ENCODE measurements around the gene POLDIP3. TPM values are rescaled to one million over a fixed set of nuclear protein-coding genes. Genes with fewer than 3 reads are reported as not detected.
A peak's percentile ranks its signal among the peaks of the same experiment; 100 is the strongest.

Gene POLDIP3
- total and polyA plus RNA-seq, 3 experiments from 2014 or later: 78.0 to 82.8 (median 80.0) TPM

GRCh38 chr22:42649246-42650099 is 34.8 kb upstream of the POLDIP3 start, which contains the start of gene CYB5R3:
Gene CYB5R3 (minus strand): TSS chr22:42649392. CDS start chr22:42649315, 77 bp downstream.
- H3K27me3 Mint-ChIP-seq: peaks cover 0 to 6% of the 10 kb centered on the region in 2 donors
- no peaks in the 10 kb centered on the region for H3K27me3 ChIP-seq (ENCODE audit: insufficient read depth, low read length, poor library complexity, severe bottlenecking)
- H3K36me3 Mint-ChIP-seq: peaks cover 0 to 9% (median 0%) of the 10 kb centered on the region in 3 donors
- peak; percentile 67 to 81 (median 74) for DNase-seq
- peaks cover 33% of the 10 kb centered on the region for H3K4me1 ChIP-seq (ENCODE audit: insufficient read depth, low read length)
- ChIA-PET POLR2A (interaction anchor here (0.5 to 3.0 kb wide), 4 partner anchors 9 to 35 kb away, joined by 3 to 47 read pairs (median 3); partner anchors contain the start of gene POLDIP3), CTCF (interaction anchor here (0.9 kb wide), 1 partner anchor 29 kb away, joined by 3 read pairs; no protein-coding TSS in a partner anchor)
- H3K27ac Mint-ChIP-seq: peak within 1 kb of the TSS; percentile 90 to 100 (median 99)
- peaks cover 14 to 46% (median 23%) of the 10 kb centered on the region in 3 donors for H3K4me1 Mint-ChIP-seq
- peaks cover 0 to 2% (median 0%) of the 10 kb centered on the region in 5 donors for H3K9me3 Mint-ChIP-seq
- H3K4me3 Mint-ChIP-seq: peak within 1 kb of the TSS; percentile 97 to 100 (median 98)
- peak within 1 kb of the TSS; percentile 88 for H3K27ac ChIP-seq (ENCODE audit: low read depth, low read length)
- H3K9me3 ChIP-seq (ENCODE audit: low read length): no peaks in the 10 kb centered on the region
- H3K4me3 ChIP-seq (ENCODE audit: low read length): peak within 1 kb of the TSS; percentile 87
- H3K36me3 ChIP-seq (ENCODE audit: insufficient read depth, low read length): no peaks in the 10 kb centered on the region

DNA sequence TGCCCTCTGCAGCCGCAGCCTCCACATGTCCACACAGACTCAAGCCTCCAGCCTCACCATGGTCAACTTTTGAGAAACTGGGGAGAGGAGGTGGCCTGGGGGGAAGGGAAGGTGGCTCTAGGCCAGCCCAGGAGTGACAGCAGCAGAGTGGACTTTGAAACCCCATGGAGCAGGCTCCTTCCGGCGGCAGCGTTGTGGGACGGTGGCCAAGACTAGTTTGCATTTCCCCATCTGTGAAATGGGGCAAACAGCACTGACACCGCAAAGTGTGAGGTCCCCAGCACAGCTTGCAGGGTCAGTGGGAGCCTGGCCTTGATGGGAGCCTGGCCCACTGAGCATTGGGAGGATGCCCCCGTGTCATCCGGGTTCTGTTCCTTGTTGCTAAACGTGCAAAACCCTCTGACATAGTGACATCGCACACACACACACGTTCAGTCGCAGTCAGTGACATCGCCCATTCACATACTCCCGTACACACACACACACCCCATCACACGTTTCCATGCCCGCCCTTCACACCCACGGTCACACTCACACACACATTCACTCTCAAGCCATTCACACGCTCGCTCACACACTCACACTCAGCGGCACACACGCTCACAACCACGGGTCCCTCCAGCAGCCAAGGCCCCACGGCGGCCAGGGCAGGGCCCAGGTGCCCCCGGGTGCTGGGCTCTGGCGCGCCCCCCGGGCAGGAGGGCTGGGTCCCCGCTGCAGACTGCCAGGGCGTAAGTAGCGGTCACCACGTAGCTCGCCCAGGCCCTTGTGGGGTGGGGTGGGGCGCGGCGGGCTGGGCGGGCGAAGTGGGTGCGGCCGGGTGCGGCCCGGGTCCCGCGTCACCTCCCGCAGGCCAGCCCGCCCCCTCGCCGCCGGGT is 33.9 kb upstream of the POLDIP3 start:
- peaks cover 18 to 52% (median 25%) of the 10 kb centered on the region in 3 donors for H3K4me1 Mint-ChIP-seq
- H3K9me3 Mint-ChIP-seq: peaks cover 0 to 2% (median 0%) of the 10 kb centered on the region in 5 donors
- DNase-seq: peak in 1 of 5 donors; percentile 73
- Histone ChIP-seq H3K27ac (ENCODE audit: low read depth, low read length) (peak overlapping the region; percentile 88), H3K27me3 (ENCODE audit: insufficient read depth, low read length, poor library complexity, severe bottlenecking) (no peaks in the 10 kb centered on the region), H3K4me1 (ENCODE audit: insufficient read depth, low read length) (peaks cover 37% of the 10 kb centered on the region), H3K36me3 (ENCODE audit: insufficient read depth, low read length) (no peaks in the 10 kb centered on the region), H3K9me3 (ENCODE audit: low read length) (no peaks in the 10 kb centered on the region), H3K4me3 (ENCODE audit: low read length) (peak overlapping the region; percentile 87)
- H3K4me3 Mint-ChIP-seq: peak overlapping the region; percentile 96 to 100 (median 98)
- H3K27me3 Mint-ChIP-seq: peaks cover 0 to 2% of the 10 kb centered on the region in 2 donors
- CTCF ChIA-PET: no interaction called here
- POLR2A ChIA-PET: interaction anchor here (0.6 to 3.0 kb wide), 3 partner anchors 9 to 34 kb away, joined by 3 to 47 read pairs (median 3); partner anchors contain the start of gene POLDIP3
- peaks cover 0 to 9% (median 0%) of the 10 kb centered on the region in 3 donors for H3K36me3 Mint-ChIP-seq
- peak overlapping the region; percentile 90 to 100 (median 99) for H3K27ac Mint-ChIP-seq

DNA sequence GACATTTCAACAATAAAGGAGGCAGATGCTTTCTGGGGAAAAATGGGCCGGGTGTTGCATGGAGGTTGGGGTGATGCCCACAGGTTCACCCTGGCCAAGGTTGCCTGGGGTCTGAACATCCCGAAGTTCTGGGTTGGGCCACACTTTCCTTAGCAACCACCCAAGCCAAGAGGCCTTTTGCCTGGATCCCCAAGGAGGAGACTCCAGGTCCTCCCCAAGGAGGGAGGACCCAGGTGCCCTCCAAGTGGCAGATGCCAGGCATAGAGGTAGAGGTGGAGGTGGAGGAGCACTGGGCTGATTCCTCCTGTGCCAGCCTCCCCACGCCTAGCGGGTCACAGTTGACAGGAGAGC is 33.3 kb upstream of the POLDIP3 start:
- Mint-ChIP-seq H3K27me3 (peaks cover 0 to 2% of the 10 kb centered on the region in 2 donors), H3K36me3 (peaks cover 0 to 9% (median 0%) of the 10 kb centered on the region in 3 donors), H3K4me1 (peaks cover 18 to 53% (median 25%) of the 10 kb centered on the region in 3 donors), H3K4me3 (peak overlapping the region; percentile 96 to 100 (median 98)), H3K9me3 (peaks cover 0 to 2% (median 0%) of the 10 kb centered on the region in 5 donors), H3K27ac (peak overlapping the region; percentile 90 to 100 (median 99))
- POLR2A ChIA-PET: interaction anchor here (3.0 kb wide), 1 partner anchor 33 kb away, joined by 47 read pairs; the partner anchor contains the start of gene POLDIP3
- CTCF ChIA-PET: no interaction called here
- Histone ChIP-seq H3K36me3 (ENCODE audit: insufficient read depth, low read length) (no peaks in the 10 kb centered on the region), H3K4me1 (ENCODE audit: insufficient read depth, low read length) (peaks cover 37% of the 10 kb centered on the region), H3K4me3 (ENCODE audit: low read length) (peak overlapping the region; percentile 87), H3K27ac (ENCODE audit: low read depth, low read length) (peak overlapping the region; percentile 88), H3K9me3 (ENCODE audit: low read length) (no peaks in the 10 kb centered on the region), H3K27me3 (ENCODE audit: insufficient read depth, low read length, poor library complexity, severe bottlenecking) (no peaks in the 10 kb centered on the region)
- DNase-seq: no peak

DNA sequence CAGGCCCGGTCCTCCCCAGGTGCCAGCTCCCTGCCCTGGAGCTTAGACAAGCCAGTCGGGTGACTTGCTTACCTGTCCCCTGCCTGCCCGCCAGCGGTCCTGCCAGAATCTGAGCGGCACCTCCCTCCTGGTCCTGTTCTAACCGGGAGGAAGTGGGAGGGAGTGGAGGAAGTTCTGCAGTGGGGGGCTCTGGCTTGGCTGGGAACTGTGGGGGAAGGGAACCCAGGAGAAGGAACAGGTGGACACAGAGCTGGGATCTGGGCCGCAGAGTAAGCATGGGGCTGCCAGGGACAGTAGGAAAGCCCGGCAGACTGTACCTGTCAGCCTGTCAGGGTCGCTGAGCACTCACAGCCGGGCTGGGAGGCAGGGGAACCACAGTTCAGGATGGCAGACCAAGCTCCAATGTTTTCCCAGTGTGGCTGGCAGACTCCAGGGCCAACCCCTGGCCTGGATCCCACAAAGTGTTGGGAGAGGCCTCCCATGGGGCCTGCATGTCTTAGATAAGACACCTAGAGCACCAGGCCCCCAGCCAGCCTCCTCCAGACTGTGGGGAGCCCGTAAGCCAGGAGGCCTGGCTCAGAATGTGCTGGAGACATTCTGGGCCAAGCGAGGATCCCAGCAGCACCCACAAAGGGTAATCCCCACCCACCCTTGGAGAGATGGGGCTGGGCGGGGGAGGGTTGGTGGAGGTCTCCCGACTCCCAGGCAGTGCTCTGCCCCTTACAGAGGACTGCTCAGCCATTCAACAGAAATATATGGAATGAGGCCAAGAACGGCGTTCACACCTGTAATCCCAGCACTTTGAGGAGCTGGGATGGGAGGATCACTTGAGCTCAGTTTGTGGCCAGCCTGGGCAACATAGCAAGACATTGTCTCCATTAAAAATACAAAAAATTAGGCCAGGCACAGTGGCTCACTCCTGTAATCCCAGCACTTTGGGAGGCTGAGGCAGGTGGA is 32.2 kb upstream of the POLDIP3 start:
- H3K4me1 ChIP-seq (ENCODE audit: insufficient read depth, low read length): peaks cover 37% of the 10 kb centered on the region
- Mint-ChIP-seq H3K4me1 (peaks cover 18 to 58% (median 28%) of the 10 kb centered on the region in 3 donors), H3K36me3 (peaks cover 0 to 9% (median 0%) of the 10 kb centered on the region in 3 donors), H3K9me3 (peaks cover 0 to 2% (median 0%) of the 10 kb centered on the region in 5 donors), H3K4me3 (peak overlapping the region in 5 of 7 donors; percentile 43 to 100 (median 70)), H3K27me3 (peaks cover 0 to 2% of the 10 kb centered on the region in 2 donors), H3K27ac (peak overlapping the region in 7 of 8 donors; percentile 23 to 100 (median 68))
- DNase-seq: no peak
- H3K27ac ChIP-seq (ENCODE audit: low read depth, low read length): no peak overlapping the region
- no peaks in the 10 kb centered on the region for H3K9me3 ChIP-seq (ENCODE audit: low read length)
- H3K4me3 ChIP-seq (ENCODE audit: low read length): no peak overlapping the region
- ChIA-PET POLR2A (interaction anchor here (1.9 kb wide), 1 partner anchor 32 kb away, joined by 5 read pairs; the partner anchor contains the start of gene POLDIP3), CTCF (interaction anchor here (1.4 kb wide), 1 partner anchor 26 kb away, joined by 3 read pairs; no protein-coding TSS in a partner anchor)
- no peaks in the 10 kb centered on the region for H3K27me3 ChIP-seq (ENCODE audit: insufficient read depth, low read length, poor library complexity, severe bottlenecking)
- H3K36me3 ChIP-seq (ENCODE audit: insufficient read depth, low read length): no peaks in the 10 kb centered on the region

GRCh38 chr22:42645938-42646568 is 31.4 kb upstream of the POLDIP3 start:
- Histone ChIP-seq H3K36me3 (ENCODE audit: insufficient read depth, low read length) (no peaks in the 10 kb centered on the region), H3K4me1 (ENCODE audit: insufficient read depth, low read length) (peaks cover 37% of the 10 kb centered on the region), H3K27ac (ENCODE audit: low read depth, low read length) (no peak overlapping the region), H3K27me3 (ENCODE audit: insufficient read depth, low read length, poor library complexity, severe bottlenecking) (no peaks in the 10 kb centered on the region), H3K9me3 (ENCODE audit: low read length) (no peaks in the 10 kb centered on the region), H3K4me3 (ENCODE audit: low read length) (no peak overlapping the region)
- no peak for DNase-seq
- H3K27me3 Mint-ChIP-seq: peaks cover 0 to 2% of the 10 kb centered on the region in 2 donors
- peaks cover 18 to 58% (median 28%) of the 10 kb centered on the region in 3 donors for H3K4me1 Mint-ChIP-seq
- H3K27ac Mint-ChIP-seq: no peak overlapping the region
- ChIA-PET POLR2A (interaction anchor here (1.9 kb wide), 1 partner anchor 31 kb away, joined by 5 read pairs; the partner anchor contains the start of gene POLDIP3), CTCF (interaction anchor here (1.4 kb wide), 1 partner anchor 25 kb away, joined by 3 read pairs; no protein-coding TSS in a partner anchor)
- H3K9me3 Mint-ChIP-seq: peaks cover 0 to 2% (median 0%) of the 10 kb centered on the region in 5 donors
- H3K36me3 Mint-ChIP-seq: peaks cover 0 to 9% (median 0%) of the 10 kb centered on the region in 3 donors
- H3K4me3 Mint-ChIP-seq: peak overlapping the region in 2 of 7 donors; percentile 4 to 75

DNA sequence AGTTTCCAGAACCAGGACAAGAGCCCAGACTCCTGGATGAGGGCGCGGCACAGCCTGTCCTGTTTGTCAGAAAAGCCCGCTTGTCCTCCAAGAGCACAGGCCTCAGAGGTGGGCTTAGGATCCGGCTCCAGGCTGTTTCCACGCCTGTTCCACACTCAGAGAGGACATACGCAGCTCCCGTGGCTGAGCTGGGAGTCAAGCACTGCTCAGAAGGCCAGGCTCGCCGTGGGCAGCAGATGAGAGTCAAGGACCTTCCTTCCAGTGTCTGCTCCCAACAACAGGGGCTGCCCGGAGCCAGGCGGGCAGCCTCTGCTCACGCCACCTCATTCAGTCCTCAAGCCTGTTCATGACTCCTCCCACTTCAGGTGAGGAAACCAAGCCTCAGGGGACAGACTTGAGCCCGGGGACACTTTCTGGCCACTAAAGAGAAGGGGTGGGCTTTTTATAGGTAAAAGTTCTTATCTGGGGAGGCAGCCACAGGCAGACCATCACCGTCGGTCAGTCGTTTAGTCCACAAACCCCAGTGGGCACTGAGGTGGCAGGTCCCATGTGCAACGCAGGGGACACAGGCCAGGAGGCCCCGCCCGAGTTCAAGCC is 30.8 kb upstream of the POLDIP3 start:
- CTCF ChIA-PET: no interaction called here
- H3K4me3 Mint-ChIP-seq: peak overlapping the region in 1 of 7 donors; percentile 75
- H3K9me3 Mint-ChIP-seq: peaks cover 0 to 2% (median 0%) of the 10 kb centered on the region in 5 donors
- DNase-seq: no peak
- peak overlapping the region in 3 of 8 donors; percentile 26 to 68 (median 46) for H3K27ac Mint-ChIP-seq
- Histone ChIP-seq H3K9me3 (ENCODE audit: low read length) (no peaks in the 10 kb centered on the region), H3K36me3 (ENCODE audit: insufficient read depth, low read length) (no peaks in the 10 kb centered on the region), H3K4me3 (ENCODE audit: low read length) (no peak overlapping the region), H3K4me1 (ENCODE audit: insufficient read depth, low read length) (peaks cover 37% of the 10 kb centered on the region), H3K27me3 (ENCODE audit: insufficient read depth, low read length, poor library complexity, severe bottlenecking) (no peaks in the 10 kb centered on the region), H3K27ac (ENCODE audit: low read depth, low read length) (no peak overlapping the region)
- peaks cover 0 to 9% (median 0%) of the 10 kb centered on the region in 3 donors for H3K36me3 Mint-ChIP-seq
- H3K27me3 Mint-ChIP-seq: peaks cover 0 to 2% of the 10 kb centered on the region in 2 donors
- POLR2A ChIA-PET: no interaction called here
- peaks cover 18 to 61% (median 28%) of the 10 kb centered on the region in 3 donors for H3K4me1 Mint-ChIP-seq

All from CD8-positive, alpha-beta memory T cell (primary cell).